Hair follicle dermal papilla cell (primary cell): ENCODE data around the gene ODF2. TPM values are rescaled to one million over a fixed set of nuclear protein-coding genes. Genes with fewer than 3 reads are reported as not detected.

Experiments used
- small RNA-seq: library from RNA; depleted of rRNA; stranded (forward); fragments of <200 nt; gene quantifications from one replicate; pipeline ENCODE3, GENCODE V24; 2012
- total RNA-seq: library from RNA; depleted of rRNA; stranded (reverse); fragments of >200 nt; gene quantifications from 2 replicates; pipeline ENCODE4 v1.2.3, GENCODE V29; 2012

ODF2 gene
- 27.3 and 31.0 TPM in 2 replicates for total RNA-seq

GRCh38 chr9:128455849-128456612, at the start of gene ODF2:
Gene ODF2 (plus strand): TSS chr9:128456006. CDS start chr9:128456092, 86 bp downstream.

GRCh38 chr9:128420651-128421481, 34.9 kb upstream of the ODF2 start, which contains the start of gene CERCAM:
Gene CERCAM (plus strand): TSS chr9:128420857. CDS start chr9:128420878, 21 bp downstream.

GRCh38 chr9:128504485-128505413, 48.9 kb downstream of the ODF2 start, which contains the start of gene GLE1:
Gene GLE1 (plus strand): TSS chr9:128504719. CDS start chr9:128504806, 87 bp downstream.

Small RNA genes within 50 kb of the gene (small RNA-seq; reads per million reads assigned to genes)
- not detected for gene RNU7-171P

Other genes starting within 250 kb of the ODF2 start
- gene GOLGA2, start 180.0 kb upstream of the ODF2 start, total RNA-seq = 159 and 173 TPM in 2 replicates
- gene SWI5, start 179.7 kb upstream of the ODF2 start, total RNA-seq = 16.6 and 18.0 TPM in 2 replicates
- gene TRUB2, start 133.6 kb upstream of the ODF2 start, total RNA-seq = 16.9 and 17.9 TPM in 2 replicates
- gene COQ4, start 133.2 kb upstream of the ODF2 start, total RNA-seq = 31.0 and 35.7 TPM in 2 replicates
- 23.3 and 23.5 TPM in 2 replicates for gene SLC27A4, start 115.5 kb upstream of the ODF2 start, total RNA-seq
- 39.4 and 42.7 TPM in 2 replicates for gene URM1, start 84.6 kb upstream of the ODF2 start, total RNA-seq
- gene CERCAM, start 35.1 kb upstream of the ODF2 start, total RNA-seq = 194 and 208 TPM in 2 replicates
- gene GLE1, start 48.7 kb downstream of the ODF2 start, total RNA-seq = 25.8 and 28.1 TPM in 2 replicates
- gene SPTAN1, start 96.6 kb downstream of the ODF2 start, total RNA-seq = 396 and 421 TPM in 2 replicates
- gene DYNC2I2, start 200.8 kb downstream of the ODF2 start, total RNA-seq = 49.8 and 56.8 TPM in 2 replicates
- 214 and 264 TPM in 2 replicates for gene SET, start 233.2 kb downstream of the ODF2 start, total RNA-seq
- gene PKN3, start 246.5 kb downstream of the ODF2 start, total RNA-seq = 2.4 and 3.6 TPM in 2 replicates